ENCODE measurements around the gene RNASE12. TPM values are rescaled to one million over a fixed set of nuclear protein-coding genes. Genes with fewer than 3 reads are reported as not detected.

RNASE12 gene
- total and polyA plus RNA-seq, 2 experiments from 2014 or later, result not detected

- Mint-ChIP-seq H3K27me3 (ENCODE audit: insufficient read depth, low read depth, poor library complexity) (no peaks in the 10 kb centered on the region), H3K27ac (no peak overlapping the region), H3K9me3 (no peaks in the 10 kb centered on the region), H3K4me3 (no peak overlapping the region), H3K36me3 (ENCODE audit: low read depth) (no peaks in the 10 kb centered on the region), H3K4me1 (peaks cover 18% of the 10 kb centered on the region)
- Histone ChIP-seq H3K36me3 (ENCODE audit: insufficient read depth) (no peaks in the 10 kb centered on the region), H3K27ac (ENCODE audit: low read depth) (no peak overlapping the region), H2AFZ (peak overlapping the region; percentile 14; the same call in 1 of the 2 replicates), H4K20me1 (replicated peaks; ENCODE audit: insufficient read depth) (no peaks in the 10 kb centered on the region), H3K4me3 (peak overlapping the region; percentile 77), H3F3A (replicated peaks; ENCODE audit: low read depth) (no peaks in the 10 kb centered on the region; the same call in 1 of the 2 replicates), H3K27me3 (ENCODE audit: insufficient read depth) (peaks cover 11% of the 10 kb centered on the region; the same call in 1 of the 2 replicates), H3K9me2 (ENCODE audit: insufficient read depth) (peaks cover 6% of the 10 kb centered on the region; the same call in 1 of the 2 replicates), H3K4me1 (ENCODE audit: insufficient read depth) (peaks cover 29% of the 10 kb centered on the region), H3K79me2 (replicated peaks; ENCODE audit: insufficient read depth) (no peaks in the 10 kb centered on the region), H3K4me2 (peak overlapping the region; percentile 79)
- ATAC-seq (peak; percentile 49), DNase-seq (ENCODE audit: low spot score) (peak; percentile 86)
- no peak for TF ChIP-seq ZNF114 (CRISPR knock-in tag; IDR thresholded peaks at IDR 0.05)
- no peak for TF ChIP-seq JUNB (IDR thresholded peaks at IDR 0.05; ENCODE audit: unreplicated experiment)
- TF ChIP-seq POLR2AphosphoS5 (IDR thresholded peaks at IDR 0.05; ENCODE audit: low read depth), result no peak
- TF ChIP-seq CTCF (conservative IDR thresholded peaks at IDR 0.05; ENCODE audit: low read depth in 2 of 2), result no peak
- no peak for TF ChIP-seq EZH2phosphoT487 (IDR thresholded peaks at IDR 0.05; ENCODE audit: unreplicated experiment)
- no peak for TF ChIP-seq STAT1 (IDR thresholded peaks at IDR 0.05; ENCODE audit: unreplicated experiment)
- no peak for TF ChIP-seq CREB1 (CRISPR knock-in tag; IDR thresholded peaks at IDR 0.05; ENCODE audit: low read depth)
- TF ChIP-seq, protein P1, sequence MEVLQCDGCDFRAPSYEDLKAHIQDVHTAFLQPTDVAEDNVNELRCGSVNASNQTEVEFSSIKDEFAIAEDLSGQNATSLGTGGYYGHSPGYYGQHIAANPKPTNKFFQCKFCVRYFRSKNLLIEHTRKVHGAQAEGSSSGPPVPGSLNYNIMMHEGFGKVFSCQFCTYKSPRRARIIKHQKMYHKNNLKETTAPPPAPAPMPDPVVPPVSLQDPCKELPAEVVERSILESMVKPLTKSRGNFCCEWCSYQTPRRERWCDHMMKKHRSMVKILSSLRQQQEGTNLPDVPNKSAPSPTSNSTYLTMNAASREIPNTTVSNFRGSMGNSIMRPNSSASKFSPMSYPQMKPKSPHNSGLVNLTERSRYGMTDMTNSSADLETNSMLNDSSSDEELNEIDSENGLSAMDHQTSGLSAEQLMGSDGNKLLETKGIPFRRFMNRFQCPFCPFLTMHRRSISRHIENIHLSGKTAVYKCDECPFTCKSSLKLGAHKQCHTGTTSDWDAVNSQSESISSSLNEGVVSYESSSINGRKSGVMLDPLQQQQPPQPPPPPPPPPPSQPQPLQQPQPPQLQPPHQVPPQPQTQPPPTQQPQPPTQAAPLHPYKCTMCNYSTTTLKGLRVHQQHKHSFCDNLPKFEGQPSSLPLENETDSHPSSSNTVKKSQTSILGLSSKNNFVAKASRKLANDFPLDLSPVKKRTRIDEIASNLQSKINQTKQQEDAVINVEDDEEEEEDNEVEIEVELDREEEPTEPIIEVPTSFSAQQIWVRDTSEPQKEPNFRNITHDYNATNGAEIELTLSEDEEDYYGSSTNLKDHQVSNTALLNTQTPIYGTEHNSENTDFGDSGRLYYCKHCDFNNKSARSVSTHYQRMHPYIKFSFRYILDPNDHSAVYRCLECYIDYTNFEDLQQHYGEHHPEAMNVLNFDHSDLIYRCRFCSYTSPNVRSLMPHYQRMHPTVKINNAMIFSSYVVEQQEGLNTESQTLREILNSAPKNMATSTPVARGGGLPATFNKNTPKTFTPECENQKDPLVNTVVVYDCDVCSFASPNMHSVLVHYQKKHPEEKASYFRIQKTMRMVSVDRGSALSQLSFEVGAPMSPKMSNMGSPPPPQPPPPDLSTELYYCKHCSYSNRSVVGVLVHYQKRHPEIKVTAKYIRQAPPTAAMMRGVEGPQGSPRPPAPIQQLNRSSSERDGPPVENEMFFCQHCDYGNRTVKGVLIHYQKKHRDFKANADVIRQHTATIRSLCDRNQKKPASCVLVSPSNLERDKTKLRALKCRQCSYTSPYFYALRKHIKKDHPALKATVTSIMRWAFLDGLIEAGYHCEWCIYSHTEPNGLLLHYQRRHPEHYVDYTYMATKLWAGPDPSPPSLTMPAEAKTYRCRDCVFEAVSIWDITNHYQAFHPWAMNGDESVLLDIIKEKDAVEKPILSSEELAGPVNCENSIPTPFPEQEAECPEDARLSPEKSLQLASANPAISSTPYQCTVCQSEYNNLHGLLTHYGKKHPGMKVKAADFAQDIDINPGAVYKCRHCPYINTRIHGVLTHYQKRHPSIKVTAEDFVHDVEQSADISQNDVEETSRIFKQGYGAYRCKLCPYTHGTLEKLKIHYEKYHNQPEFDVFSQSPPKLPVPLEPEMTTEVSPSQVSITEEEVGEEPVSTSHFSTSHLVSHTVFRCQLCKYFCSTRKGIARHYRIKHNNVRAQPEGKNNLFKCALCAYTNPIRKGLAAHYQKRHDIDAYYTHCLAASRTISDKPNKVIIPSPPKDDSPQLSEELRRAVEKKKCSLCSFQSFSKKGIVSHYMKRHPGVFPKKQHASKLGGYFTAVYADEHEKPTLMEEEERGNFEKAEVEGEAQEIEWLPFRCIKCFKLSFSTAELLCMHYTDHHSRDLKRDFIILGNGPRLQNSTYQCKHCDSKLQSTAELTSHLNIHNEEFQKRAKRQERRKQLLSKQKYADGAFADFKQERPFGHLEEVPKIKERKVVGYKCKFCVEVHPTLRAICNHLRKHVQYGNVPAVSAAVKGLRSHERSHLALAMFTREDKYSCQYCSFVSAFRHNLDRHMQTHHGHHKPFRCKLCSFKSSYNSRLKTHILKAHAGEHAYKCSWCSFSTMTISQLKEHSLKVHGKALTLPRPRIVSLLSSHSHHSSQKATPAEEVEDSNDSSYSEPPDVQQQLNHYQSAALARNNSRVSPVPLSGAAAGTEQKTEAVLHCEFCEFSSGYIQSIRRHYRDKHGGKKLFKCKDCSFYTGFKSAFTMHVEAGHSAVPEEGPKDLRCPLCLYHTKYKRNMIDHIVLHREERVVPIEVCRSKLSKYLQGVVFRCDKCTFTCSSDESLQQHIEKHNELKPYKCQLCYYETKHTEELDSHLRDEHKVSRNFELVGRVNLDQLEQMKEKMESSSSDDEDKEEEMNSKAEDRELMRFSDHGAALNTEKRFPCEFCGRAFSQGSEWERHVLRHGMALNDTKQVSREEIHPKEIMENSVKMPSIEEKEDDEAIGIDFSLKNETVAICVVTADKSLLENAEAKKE (CRISPR knock-in tag; IDR thresholded peaks at IDR 0.05), result no peak
- TF ChIP-seq, protein P2, sequence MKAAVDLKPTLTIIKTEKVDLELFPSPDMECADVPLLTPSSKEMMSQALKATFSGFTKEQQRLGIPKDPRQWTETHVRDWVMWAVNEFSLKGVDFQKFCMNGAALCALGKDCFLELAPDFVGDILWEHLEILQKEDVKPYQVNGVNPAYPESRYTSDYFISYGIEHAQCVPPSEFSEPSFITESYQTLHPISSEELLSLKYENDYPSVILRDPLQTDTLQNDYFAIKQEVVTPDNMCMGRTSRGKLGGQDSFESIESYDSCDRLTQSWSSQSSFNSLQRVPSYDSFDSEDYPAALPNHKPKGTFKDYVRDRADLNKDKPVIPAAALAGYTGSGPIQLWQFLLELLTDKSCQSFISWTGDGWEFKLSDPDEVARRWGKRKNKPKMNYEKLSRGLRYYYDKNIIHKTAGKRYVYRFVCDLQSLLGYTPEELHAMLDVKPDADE (IDR thresholded peaks at IDR 0.05), result no peak
- TF ChIP-seq EZH2 (IDR thresholded peaks at IDR 0.05; ENCODE audit: low read depth, unreplicated experiment), result no peak
- no peak for TF ChIP-seq NANOG (IDR thresholded peaks at IDR 0.05; ENCODE audit: borderline replicate concordance)
- no peak for TF ChIP-seq REST (IDR thresholded peaks at IDR 0.05; ENCODE audit: unreplicated experiment)
- no peak for TF ChIP-seq ZNF331 (CRISPR knock-in tag; IDR thresholded peaks at IDR 0.05; ENCODE audit: low read depth)
Measured at GRCh38 chr14:20610002-20610765, 19.0 kb upstream of the RNASE12 start.

All from GM23338 (cell line).